Loucy (cell line): ENCODE data around the gene FMN2.

Experiments
- H2AFZ ChIP-seq: fragments of 200-600 bp; sonication (generic); 2 replicates; pipeline ENCODE4 v1.6.0; 2016; ENCODE audit warnings: antibody characterized with exemption, mild to moderate bottlenecking, low read length, moderate library complexity
- H3F3A ChIP-seq: fragments of 200-600 bp; 2 replicates; pipeline ENCODE4 v1.6.0; 2016; ENCODE audit warnings: antibody characterized with exemption, low read depth, mild to moderate bottlenecking
- H3K27me3 ChIP-seq: fragments of 200-600 bp; sonication (generic); 2 replicates; pipeline ENCODE4 v1.6.1; 2014; ENCODE audit warnings: low read length, mild to moderate bottlenecking; ENCODE audit not compliant: insufficient read depth, poor library complexity, severe bottlenecking
- H3K36me3 ChIP-seq: fragments of 200-600 bp; sonication (generic); 2 replicates; pipeline ENCODE4 v1.6.1; 2016; ENCODE audit warnings: low read length; ENCODE audit not compliant: insufficient read depth
- H3K4me1 ChIP-seq: fragments of 200-600 bp; sonication (generic); 2 replicates; pipeline ENCODE4 v1.5.1; 2014; ENCODE audit warnings: low read length, mild to moderate bottlenecking; ENCODE audit not compliant: insufficient read depth, poor library complexity, severe bottlenecking
- H3K4me2 ChIP-seq: fragments of 200-600 bp; sonication (generic); 2 replicates; pipeline ENCODE4 v1.6.0; 2014; ENCODE audit warnings: antibody characterized with exemption, low read length, low read depth, mild to moderate bottlenecking; ENCODE audit not compliant: poor library complexity, severe bottlenecking
- H3K4me3 ChIP-seq: fragments of 200-600 bp; sonication (generic); 2 replicates; pipeline ENCODE4 v1.5.1; 2014; ENCODE audit warnings: low read length, mild to moderate bottlenecking, mixed read lengths; ENCODE audit not compliant: poor library complexity, severe bottlenecking
- H3K79me2 ChIP-seq: fragments of 200-600 bp; sonication (generic); 2 replicates; pipeline ENCODE4 v1.6.1; 2014; ENCODE audit warnings: low read length; ENCODE audit not compliant: insufficient read depth
- H3K9ac ChIP-seq: fragments of 200-600 bp; sonication (generic); 2 replicates; pipeline ENCODE4 v1.6.0; 2014; ENCODE audit warnings: mild to moderate bottlenecking, low read depth, low read length, moderate library complexity; ENCODE audit not compliant: poor library complexity, severe bottlenecking
- H3K9me2 ChIP-seq: fragments of 200-600 bp; sonication (generic); replicated peaks from 2 replicates; pipeline ENCODE4 v1.6.1; 2016; ENCODE audit warnings: low read depth, low read length, mixed read lengths
- H3K9me3 ChIP-seq: fragments of 200-600 bp; sonication (generic); 2 replicates; pipeline ENCODE4 v1.6.1; 2014; ENCODE audit warnings: mild to moderate bottlenecking, antibody characterized with exemption, low read length, low read depth; ENCODE audit not compliant: insufficient read depth
- H4K20me1 ChIP-seq: fragments of 200-600 bp; sonication (generic); 2 replicates; pipeline ENCODE4 v1.6.0; 2014; ENCODE audit warnings: antibody characterized with exemption, low read length, mild to moderate bottlenecking; ENCODE audit not compliant: insufficient read depth, poor library complexity, severe bottlenecking
- CTCF ChIP-seq: fragments of 200-600 bp; sonication (generic); conservative IDR thresholded peaks from 2 replicates; pipeline ENCODE4 v1.5.1; 2014; ENCODE audit warnings: mild to moderate bottlenecking, antibody characterized with exemption, low read length
- EZH2phosphoT487 ChIP-seq: fragments of 200-600 bp; IDR thresholded peaks from 2 replicates; pipeline ENCODE4 v1.6.1; 2018; ENCODE audit warnings: antibody characterized with exemption, mild to moderate bottlenecking, moderate library complexity, borderline replicate concordance

FMN2 gene

GRCh38 chr1:240404286-240404685 lies 312.6 kb downstream of the FMN2 start:
- Histone ChIP-seq H3K36me3 (no peaks in the 10 kb centered on the region), H3K4me3 (no peak overlapping the region), H3K9ac (no peak overlapping the region), H3K27me3 (no peaks in the 10 kb centered on the region), H3K4me2 (no peak overlapping the region), H3F3A (no peaks in the 10 kb centered on the region), H3K9me3 (no peaks in the 10 kb centered on the region; the same call in 1 of the 2 replicates), H2AFZ (no peak overlapping the region), H4K20me1 (no peaks in the 10 kb centered on the region), H3K9me2 (no peaks in the 10 kb centered on the region), H3K79me2 (no peaks in the 10 kb centered on the region), H3K4me1 (no peaks in the 10 kb centered on the region)
- TF ChIP-seq CTCF (no peak), EZH2phosphoT487 (no peak)

GRCh38 chr1:240405751-240406150 lies 314.1 kb downstream of the FMN2 start:
- Histone ChIP-seq H3K4me2 (no peak overlapping the region), H3K9me3 (no peaks in the 10 kb centered on the region; the same call in 1 of the 2 replicates), H3K36me3 (no peaks in the 10 kb centered on the region), H4K20me1 (no peaks in the 10 kb centered on the region), H3K79me2 (no peaks in the 10 kb centered on the region), H3K4me1 (no peaks in the 10 kb centered on the region), H3F3A (no peaks in the 10 kb centered on the region), H3K4me3 (no peak overlapping the region), H2AFZ (no peak overlapping the region), H3K9ac (no peak overlapping the region), H3K9me2 (no peaks in the 10 kb centered on the region), H3K27me3 (no peaks in the 10 kb centered on the region)
- TF ChIP-seq CTCF (no peak), EZH2phosphoT487 (no peak)

GRCh38 chr1:240407407-240407806 lies 315.7 kb downstream of the FMN2 start:
- no peak for TF ChIP-seq CTCF
- TF ChIP-seq EZH2phosphoT487: no peak
- no peak overlapping the region for H3K4me3 ChIP-seq
- no peaks in the 10 kb centered on the region for H3K9me2 ChIP-seq
- no peaks in the 10 kb centered on the region for H3F3A ChIP-seq
- H3K9ac ChIP-seq: no peak overlapping the region
- no peaks in the 10 kb centered on the region for H3K79me2 ChIP-seq
- H3K36me3 ChIP-seq: no peaks in the 10 kb centered on the region
- H3K27me3 ChIP-seq: no peaks in the 10 kb centered on the region
- no peak overlapping the region for H3K4me2 ChIP-seq
- no peak overlapping the region for H2AFZ ChIP-seq
- no peaks in the 10 kb centered on the region; the same call in 1 of the 2 replicates for H3K9me3 ChIP-seq
- no peaks in the 10 kb centered on the region for H4K20me1 ChIP-seq
- no peaks in the 10 kb centered on the region for H3K4me1 ChIP-seq
